Retinal pigment epithelial cell (primary cell): Measurements from ENCODE around the gene FGFR2.
"Not testable (repeated sequence)": the region's sequence is repeated elsewhere in the genome, so short reads cannot be mapped to it uniquely, and the experiment has no call there.

ENCODE experiments used
- DNase-seq: peaks from one replicate; pipeline ENCODE4 v3.0.0-alpha.2; 2010; ENCODE audit warnings: low read depth
- H3K4me3 ChIP-seq: 2 replicates; pipeline ENCODE4 v1.5.1; 2011; ENCODE audit warnings: mild to moderate bottlenecking, low read length, control low read depth, moderate library complexity
- TF ChIP-seq, protein P1 (sequence below): conservative IDR thresholded peaks from 2 replicates; pipeline ENCODE4 v1.5.1; 2011; ENCODE audit warnings: low read depth, low read length, control low read depth, inconsistent platforms

The FGFR2 gene

DNA sequence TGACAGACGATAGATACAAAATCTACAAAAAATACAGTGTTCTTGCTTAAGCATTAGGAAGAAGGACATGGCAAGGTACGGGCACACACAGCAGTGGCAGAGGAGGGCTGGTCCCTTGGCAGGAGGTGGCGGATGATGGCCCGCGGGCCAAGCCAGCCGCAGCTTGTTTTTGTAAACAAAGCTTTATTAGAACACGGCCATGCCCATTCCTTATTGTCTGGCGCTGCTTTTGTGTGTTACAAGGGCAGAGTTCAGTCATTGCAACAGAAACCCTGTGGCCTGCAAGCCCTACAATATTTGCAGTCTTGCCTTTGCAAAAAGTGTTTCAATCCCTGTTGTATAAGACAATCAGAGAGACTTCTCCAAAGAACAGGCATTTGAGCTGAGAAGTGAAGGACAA lies 30.7 kb downstream of the FGFR2 start:
- no peak for DNase-seq
- TF ChIP-seq, protein P1, sequence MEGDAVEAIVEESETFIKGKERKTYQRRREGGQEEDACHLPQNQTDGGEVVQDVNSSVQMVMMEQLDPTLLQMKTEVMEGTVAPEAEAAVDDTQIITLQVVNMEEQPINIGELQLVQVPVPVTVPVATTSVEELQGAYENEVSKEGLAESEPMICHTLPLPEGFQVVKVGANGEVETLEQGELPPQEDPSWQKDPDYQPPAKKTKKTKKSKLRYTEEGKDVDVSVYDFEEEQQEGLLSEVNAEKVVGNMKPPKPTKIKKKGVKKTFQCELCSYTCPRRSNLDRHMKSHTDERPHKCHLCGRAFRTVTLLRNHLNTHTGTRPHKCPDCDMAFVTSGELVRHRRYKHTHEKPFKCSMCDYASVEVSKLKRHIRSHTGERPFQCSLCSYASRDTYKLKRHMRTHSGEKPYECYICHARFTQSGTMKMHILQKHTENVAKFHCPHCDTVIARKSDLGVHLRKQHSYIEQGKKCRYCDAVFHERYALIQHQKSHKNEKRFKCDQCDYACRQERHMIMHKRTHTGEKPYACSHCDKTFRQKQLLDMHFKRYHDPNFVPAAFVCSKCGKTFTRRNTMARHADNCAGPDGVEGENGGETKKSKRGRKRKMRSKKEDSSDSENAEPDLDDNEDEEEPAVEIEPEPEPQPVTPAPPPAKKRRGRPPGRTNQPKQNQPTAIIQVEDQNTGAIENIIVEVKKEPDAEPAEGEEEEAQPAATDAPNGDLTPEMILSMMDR: no peak
- no peak overlapping the region for H3K4me3 ChIP-seq

DNA sequence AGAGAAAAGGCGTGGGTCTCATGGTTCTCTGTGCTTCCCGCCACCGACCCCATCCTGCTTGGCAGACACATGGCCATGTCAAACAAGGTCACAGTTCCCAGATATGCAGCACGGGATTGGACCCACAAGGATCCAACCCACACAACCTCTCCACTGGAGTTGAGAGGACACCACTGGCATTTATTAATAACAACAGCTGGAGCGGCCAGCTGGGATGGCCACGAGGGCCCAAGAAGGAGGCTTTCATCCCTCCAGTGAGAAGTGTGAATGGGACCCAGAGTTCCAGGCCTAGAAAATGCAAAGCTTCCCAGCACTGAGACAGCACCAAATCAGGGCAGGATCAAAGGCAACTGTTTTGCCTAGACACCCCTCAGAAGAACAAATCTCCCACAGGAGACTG lies 31.5 kb downstream of the FGFR2 start:
- no peak for DNase-seq
- TF ChIP-seq, protein P1: no peak
- no peak overlapping the region for H3K4me3 ChIP-seq

DNA sequence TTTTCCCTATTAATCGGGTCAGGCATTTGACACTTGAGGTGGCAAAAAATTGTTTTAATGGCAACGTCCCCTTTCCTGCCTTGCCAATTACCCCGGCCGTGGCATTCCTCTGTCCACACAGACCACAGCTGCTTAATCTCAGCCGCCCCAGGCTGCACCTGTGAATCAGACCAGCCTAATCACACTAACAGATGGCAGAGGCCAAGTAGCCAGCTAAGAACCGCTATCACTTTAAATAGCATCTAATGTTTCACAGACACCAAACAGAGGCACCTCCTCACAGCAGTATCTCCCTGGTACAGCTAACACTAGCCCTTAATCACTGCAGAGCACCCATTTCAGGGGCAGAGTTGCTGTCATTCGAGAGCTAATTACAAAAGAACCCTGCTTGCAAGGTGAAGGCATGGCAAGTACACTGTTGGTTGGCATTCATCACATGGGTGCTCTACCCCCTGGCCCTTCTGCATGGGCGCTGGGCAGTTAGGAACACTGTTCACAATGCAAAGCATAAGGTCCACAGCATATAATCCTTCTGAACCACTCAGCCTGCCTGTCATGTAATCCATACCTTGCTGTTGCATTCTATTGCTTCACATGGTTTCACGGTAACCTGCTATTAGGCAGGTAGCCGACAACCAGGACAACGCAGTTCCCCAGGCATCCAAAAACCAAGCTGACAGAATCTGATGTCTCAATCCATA lies 38.8 kb downstream of the FGFR2 start:
- TF ChIP-seq, protein P1: no peak
- DNase-seq: no peak
- no peak overlapping the region for H3K4me3 ChIP-seq

DNA sequence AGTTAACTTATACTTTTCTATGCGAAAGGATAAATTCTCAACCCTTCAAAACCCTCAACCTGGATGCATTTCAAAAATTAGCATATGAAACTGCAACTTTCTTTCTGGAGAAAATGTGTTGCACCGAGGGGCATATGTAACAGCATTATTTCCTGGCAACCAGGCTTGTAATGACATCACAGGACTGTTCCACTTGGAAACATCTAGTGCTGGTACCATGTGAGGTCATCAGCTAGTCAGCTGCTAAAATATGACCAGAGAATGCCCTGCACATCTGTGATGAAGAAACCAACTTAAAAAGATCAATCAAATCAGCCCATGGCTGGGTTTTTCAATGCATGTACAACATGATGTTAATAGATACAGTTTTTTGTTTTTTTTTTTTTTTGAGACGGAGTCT lies 40.0 kb downstream of the FGFR2 start:
- TF ChIP-seq, protein P1: no peak
- H3K4me3 ChIP-seq: no peak overlapping the region
- no peak for DNase-seq

DNA sequence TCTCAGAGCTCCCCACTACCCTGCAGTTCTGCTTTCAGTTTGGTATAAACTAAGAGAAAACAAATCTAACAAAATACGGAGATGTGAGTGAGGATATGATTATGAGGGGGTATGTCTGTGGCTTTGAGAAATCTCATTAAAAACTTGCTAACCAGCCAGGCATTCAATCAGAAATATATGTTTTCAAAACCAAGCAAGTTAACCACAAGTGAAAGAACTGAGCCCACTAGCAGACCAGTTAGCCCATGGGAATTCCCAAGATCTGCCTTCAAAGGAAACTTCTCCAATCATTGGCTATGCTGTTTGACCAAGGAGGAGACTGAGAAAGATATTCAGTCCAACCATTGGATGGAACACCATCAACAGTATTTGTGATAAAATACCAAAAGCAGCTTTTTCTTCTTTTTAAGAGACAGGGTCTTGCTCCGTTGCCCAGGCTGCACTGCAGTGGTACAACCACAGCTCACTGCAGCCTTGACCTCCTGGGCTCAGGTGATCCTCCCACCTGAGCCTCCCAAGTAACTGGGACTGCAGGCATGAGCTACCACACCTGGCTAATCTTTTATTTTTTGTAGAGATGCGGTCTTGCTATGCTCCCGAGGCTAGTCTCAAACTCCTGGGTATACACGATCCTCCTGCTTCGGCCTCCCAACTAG lies 41.2 kb downstream of the FGFR2 start:
- DNase-seq: no peak
- H3K4me3 ChIP-seq: no peak overlapping the region
- TF ChIP-seq, protein P1: no peak

DNA sequence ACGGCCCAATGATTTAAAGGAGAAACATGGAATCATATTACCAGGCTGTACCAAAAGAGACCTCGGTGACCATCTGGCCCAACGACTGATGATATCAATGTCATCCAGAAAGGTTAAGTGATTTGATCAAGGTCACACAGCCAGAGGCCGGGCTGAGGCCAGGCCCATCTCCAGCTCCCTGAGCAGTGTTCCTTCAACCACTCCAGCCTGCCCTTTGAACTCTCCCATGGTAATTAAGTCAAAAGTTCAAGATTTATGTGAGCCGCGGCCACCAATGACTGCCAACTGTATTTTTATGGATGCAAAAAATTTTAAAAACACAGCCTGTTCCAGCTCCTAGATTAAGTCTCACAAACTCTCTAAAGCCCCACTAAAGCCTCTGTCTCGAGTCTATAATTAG lies 41.8 kb downstream of the FGFR2 start:
- DNase-seq: no peak
- TF ChIP-seq, protein P1: no peak
- H3K4me3 ChIP-seq: no peak overlapping the region

DNA sequence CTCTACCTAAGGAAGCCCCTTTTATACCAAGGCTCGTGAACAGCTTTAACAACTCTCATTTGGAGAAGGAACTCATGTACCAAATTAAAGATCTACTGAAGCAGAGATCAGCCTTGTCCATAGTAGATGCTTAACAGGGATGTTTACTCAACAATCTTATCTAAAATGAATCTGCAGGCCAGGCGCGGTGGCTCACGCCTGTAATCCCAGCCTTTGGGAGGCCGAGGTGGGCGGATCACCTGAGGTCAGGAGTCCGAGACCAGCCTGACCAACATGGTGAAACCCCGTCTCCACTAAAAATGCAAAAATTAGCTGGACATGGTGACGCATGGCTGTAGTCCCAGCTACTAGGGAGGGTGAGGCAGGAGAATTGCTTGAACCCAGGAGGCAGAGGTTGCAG lies 43.3 kb downstream of the FGFR2 start:
- H3K4me3 ChIP-seq, DNase-seq: not testable (repeated sequence)
